Endothelial cell of umbilical vein (primary cell): ENCODE measurements around the gene RAB17. TPM values are rescaled to one million over a fixed set of nuclear protein-coding genes. Genes with fewer than 3 reads are reported as not detected.

ENCODE experiments used
- BruUV-seq: library from RNA; stranded (reverse); fragments of 400-500 nt; replicated peaks from 2 replicates; lab custom pipeline; 2021; lab: Mats Ljungman, UMichigan
- CTCF ChIA-PET: fragments of 300-600, 350-600 bp; sonication (Branson Sonifier 250); formaldehyde crosslinking; loops from one replicate; lab custom pipeline; 2021; ENCODE audit warnings: antibody characterized with exemption, inconsistent platforms; lab: Charles Lee
- POLR2A ChIA-PET: fragments of 300-600, 350-600 bp; sonication (Branson Sonifier 250); formaldehyde crosslinking; loops from one replicate; lab custom pipeline; 2021; ENCODE audit warnings: antibody characterized with exemption, inconsistent platforms; lab: Charles Lee
- DNase-seq: peaks from one replicate; pipeline ENCODE4 v3.0.0-alpha.2; 2011; ENCODE audit warnings: low read depth, low spot score
- FAIRE-seq: peaks from 2 replicates; lab custom pipeline; 2011; peaks lifted over from hg19 to GRCh38; lab: Jason Lieb, UNC
- H2AFZ ChIP-seq: 2 replicates; pipeline ENCODE4 v1.6.0; 2012; ENCODE audit warnings: low read depth, low read length, control low read depth, inconsistent platforms
- H3K27ac ChIP-seq: 2 replicates; pipeline ENCODE4 v1.5.1; 2011; ENCODE audit warnings: low read depth, mild to moderate bottlenecking, control low read depth, low read length, moderate library complexity; ENCODE audit not compliant: insufficient read depth
- H3K27me3 ChIP-seq, 2 experiments: 2 replicates each; pipeline versions ENCODE4 v1.6.0 to v1.6.1; 2011; ENCODE audit warnings: low read length in 2 of 2, mixed read lengths in 1 of 2; ENCODE audit not compliant: control insufficient read depth in 2 of 2, insufficient read depth in 2 of 2
- H3K36me3 ChIP-seq, 2 experiments: 2 replicates in 1 of 2; 3 replicates in 1 of 2; pipeline ENCODE4 v1.5.1; 2011; ENCODE audit warnings: low read length in 2 of 2, mild to moderate bottlenecking in 1 of 2, moderate library complexity in 1 of 2; ENCODE audit not compliant: control insufficient read depth in 2 of 2, insufficient read depth in 2 of 2; ENCODE audit errors: extremely low read depth in 1 of 2
- H3K4me1 ChIP-seq: 3 replicates; pipeline ENCODE4 v1.5.1; 2011; ENCODE audit warnings: mild to moderate bottlenecking, low read length; ENCODE audit not compliant: control insufficient read depth, insufficient read depth; ENCODE audit errors: extremely low read depth
- H3K4me2 ChIP-seq: 2 replicates; pipeline ENCODE4 v1.6.1; 2011; ENCODE audit warnings: low read length, control low read depth, mixed read lengths; ENCODE audit not compliant: insufficient read depth
- H3K4me3 ChIP-seq, 3 experiments: fragments of 200-600 bp in 1 of 3; sonication (generic), shearing (Covaris generic) in 1 of 3; replicated peaks in 1 of 3; 2 replicates each; pipeline ENCODE4 v1.5.1; 2011 to 2016; ENCODE audit warnings: control low read depth in 3 of 3, low read length in 3 of 3, mild to moderate bottlenecking in 2 of 3, inconsistent platforms in 1 of 3, low read depth in 1 of 3, moderate library complexity in 1 of 3; ENCODE audit not compliant: insufficient read depth in 1 of 3
- H3K79me2 ChIP-seq: 2 replicates; pipeline ENCODE4 v1.6.0; 2012; ENCODE audit warnings: low read length, inconsistent platforms; ENCODE audit not compliant: control insufficient read depth, insufficient read depth
- H3K9ac ChIP-seq: replicated peaks from 2 replicates; pipeline ENCODE3; 2011; ENCODE audit warnings: low read length, control low read depth; ENCODE audit not compliant: insufficient read depth; ENCODE audit errors: extremely low read depth
- H3K9me1 ChIP-seq: replicated peaks from 3 replicates; pipeline ENCODE4 v1.6.0; 2011; ENCODE audit warnings: mild to moderate bottlenecking, low read length; ENCODE audit not compliant: control insufficient read depth, insufficient read depth; ENCODE audit errors: extremely low read depth
- H3K9me3 ChIP-seq: replicated peaks from 2 replicates; pipeline ENCODE4 v1.5.1; 2012; ENCODE audit warnings: low read length, inconsistent platforms; ENCODE audit not compliant: control insufficient read depth, insufficient read depth
- H4K20me1 ChIP-seq: replicated peaks from 2 replicates; pipeline ENCODE3; 2011; ENCODE audit warnings: mild to moderate bottlenecking, low read length; ENCODE audit not compliant: control insufficient read depth, insufficient read depth; ENCODE audit errors: extremely low read depth
- EZH2 ChIP-seq: IDR thresholded peaks from 2 replicates; pipeline ENCODE4 v1.6.1; 2012; ENCODE audit warnings: borderline replicate concordance, low read depth, mild to moderate bottlenecking, moderate library complexity, low read length, inconsistent platforms; ENCODE audit not compliant: severe bottlenecking
- FOS ChIP-seq: IDR thresholded peaks from 2 replicates; pipeline ENCODE4 v1.6.1; 2011; ENCODE audit warnings: mild to moderate bottlenecking, low read length, moderate library complexity, borderline replicate concordance; ENCODE audit not compliant: insufficient read depth
- GATA2 ChIP-seq: IDR thresholded peaks from 2 replicates; pipeline ENCODE4 v1.7.0; 2011; ENCODE audit warnings: low read depth, mild to moderate bottlenecking, moderate library complexity, mixed read lengths, low read length; ENCODE audit not compliant: insufficient read length, insufficient read depth
- POLR2A ChIP-seq: IDR thresholded peaks from 2 replicates; pipeline ENCODE4 v1.6.1; 2012; ENCODE audit warnings: low read depth, mild to moderate bottlenecking, control low read depth, low read length
- POLR2AphosphoS5 ChIP-seq: IDR thresholded peaks from 2 replicates; pipeline ENCODE4 v1.6.1; 2012; ENCODE audit warnings: low read depth, mild to moderate bottlenecking, control low read depth, low read length, moderate library complexity; ENCODE audit not compliant: insufficient read depth
- dilution Hi-C: fragments of 300-500 bp; cut with MboI; formaldehyde crosslinking; loops from one replicate; pipeline ENCODE4 v1.15.0; 2019; ENCODE audit warnings: low sequenced_read_pairs; ENCODE audit not compliant: extremely low pct_ligation_motif_present
- intact Hi-C: fragments of 100-400 bp; cut with micrococcal nuclease; formaldehyde crosslinking; loops from one replicate; pipeline ENCODE4 v1.10.0; 2022
- polyA plus RNA-seq, 4 experiments: library from polyadenylated mRNA; depleted of rRNA in 3 of 4; stranded (reverse) in 3 of 4; unstranded in 1 of 4; fragments of >200 nt; gene quantifications; 2 replicates each; pipeline versions ENCODE4 v1.2.1 to v1.2.3, GENCODE V29; 2011 to 2012; ENCODE audit warnings: missing spikeins in 1 of 4
- total RNA-seq: library from RNA; stranded (reverse); gene quantifications from 2 replicates; pipeline ENCODE4 v1.2.3, GENCODE V29; 2021
- TF ChIP-seq, protein P1 (sequence below): IDR thresholded peaks from 2 replicates; pipeline ENCODE4 v1.6.1; 2011; ENCODE audit not compliant: insufficient read depth, insufficient read length
- TF ChIP-seq, protein P2 (sequence below), 2 donors: IDR thresholded peaks; 1 replicate in 1 of 2; 2 replicates in 1 of 2; pipeline ENCODE4 v1.5.1; 2011; ENCODE audit warnings: low read length in 2 of 2, mild to moderate bottlenecking in 2 of 2, moderate library complexity in 2 of 2, control low read depth in 1 of 2, inconsistent platforms in 1 of 2, low read depth in 1 of 2; ENCODE audit not compliant: insufficient read depth in 1 of 2; ENCODE audit errors: extremely low read depth in 1 of 2

The RAB17 gene
- total and polyA plus RNA-seq, 2 donors (not counting 3 experiments of a cell fraction or from before 2014, with no cell fraction given): 0.41 to 0.77 TPM

DNA sequence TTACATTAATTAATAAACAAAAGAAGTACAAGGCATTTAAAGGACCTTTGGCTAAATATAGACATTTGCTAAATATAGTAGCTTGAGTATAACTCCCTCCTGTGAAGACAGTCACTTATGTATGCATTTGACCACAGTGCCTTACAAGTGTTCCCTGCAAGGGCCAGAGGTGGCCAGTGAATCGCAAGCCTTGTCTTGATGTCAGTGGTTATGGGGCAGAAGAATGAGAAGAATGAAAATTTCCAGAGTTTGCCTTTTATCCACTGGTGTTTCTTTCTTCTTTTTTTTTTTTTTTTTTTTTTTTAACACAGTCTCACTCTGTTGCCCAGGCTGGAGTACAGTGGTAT lies 38.6 kb upstream of the RAB17 start:
- H3K4me2 ChIP-seq: no peak overlapping the region
- no peak overlapping the region for H2AFZ ChIP-seq
- TF ChIP-seq, protein P1, sequence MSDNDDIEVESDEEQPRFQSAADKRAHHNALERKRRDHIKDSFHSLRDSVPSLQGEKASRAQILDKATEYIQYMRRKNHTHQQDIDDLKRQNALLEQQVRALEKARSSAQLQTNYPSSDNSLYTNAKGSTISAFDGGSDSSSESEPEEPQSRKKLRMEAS: no peak
- TF ChIP-seq POLR2AphosphoS5 (no peak), POLR2A (no peak), FOS (no peak), EZH2 (no peak), GATA2 (no peak)
- TF ChIP-seq, protein P2, sequence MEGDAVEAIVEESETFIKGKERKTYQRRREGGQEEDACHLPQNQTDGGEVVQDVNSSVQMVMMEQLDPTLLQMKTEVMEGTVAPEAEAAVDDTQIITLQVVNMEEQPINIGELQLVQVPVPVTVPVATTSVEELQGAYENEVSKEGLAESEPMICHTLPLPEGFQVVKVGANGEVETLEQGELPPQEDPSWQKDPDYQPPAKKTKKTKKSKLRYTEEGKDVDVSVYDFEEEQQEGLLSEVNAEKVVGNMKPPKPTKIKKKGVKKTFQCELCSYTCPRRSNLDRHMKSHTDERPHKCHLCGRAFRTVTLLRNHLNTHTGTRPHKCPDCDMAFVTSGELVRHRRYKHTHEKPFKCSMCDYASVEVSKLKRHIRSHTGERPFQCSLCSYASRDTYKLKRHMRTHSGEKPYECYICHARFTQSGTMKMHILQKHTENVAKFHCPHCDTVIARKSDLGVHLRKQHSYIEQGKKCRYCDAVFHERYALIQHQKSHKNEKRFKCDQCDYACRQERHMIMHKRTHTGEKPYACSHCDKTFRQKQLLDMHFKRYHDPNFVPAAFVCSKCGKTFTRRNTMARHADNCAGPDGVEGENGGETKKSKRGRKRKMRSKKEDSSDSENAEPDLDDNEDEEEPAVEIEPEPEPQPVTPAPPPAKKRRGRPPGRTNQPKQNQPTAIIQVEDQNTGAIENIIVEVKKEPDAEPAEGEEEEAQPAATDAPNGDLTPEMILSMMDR (IDR thresholded peaks at IDR 0.05; ENCODE audit: extremely low read depth in 1 of 2, insufficient read depth in 1 of 2, low read depth in 1 of 2, low read length in 2 of 2): no peak
- peaks cover 0 to 9% of the 10 kb centered on the region in 2 experiments for H3K36me3 ChIP-seq
- peaks cover 13% of the 10 kb centered on the region for H3K4me1 ChIP-seq
- dilution Hi-C loops: no loop called here
- H3K27ac ChIP-seq: no peak overlapping the region
- H3K27me3 ChIP-seq: no peaks in the 10 kb centered on the region
- no peaks in the 10 kb centered on the region for H4K20me1 ChIP-seq
- FAIRE-seq (peak; percentile 15), DNase-seq (no peak)
- ChIA-PET POLR2A (no interaction called here), CTCF (interaction anchor here (1.0 kb wide), 1 partner anchor 24 kb away, joined by 3 read pairs; no protein-coding TSS in a partner anchor)
- no peak overlapping the region for H3K4me3 ChIP-seq
- no peaks in the 10 kb centered on the region for H3K9me1 ChIP-seq
- peaks cover 2% of the 10 kb centered on the region for H3K79me2 ChIP-seq
- H3K9me3 ChIP-seq: no peaks in the 10 kb centered on the region
- H3K9ac ChIP-seq: no peak overlapping the region
- no TSS peak for BruUV-seq
- intact Hi-C loops: no loop called here
